Left cardiac atrium (tissue), 4 donors: ENCODE measurements around the gene NUDT15. TPM values are rescaled to one million over a fixed set of nuclear protein-coding genes. Genes with fewer than 3 reads are reported as not detected.
"Not testable (repeated sequence)": the region's sequence is repeated elsewhere in the genome, so short reads cannot be mapped to it uniquely, and the experiment has no call there.

Source experiments
- ATAC-seq, 2 donors: fragments of 200-7000 bp; cut with Tn5 transposase; one replicate each; pipeline ENCODE4 v1.9.1; 2020; ENCODE audit warnings: mild to moderate bottlenecking in 2 of 2, moderate library complexity in 2 of 2
- DNase-seq: peaks from one replicate; pipeline ENCODE4 v3.0.0-alpha.2; 2020
- intact Hi-C, 2 donors: fragments of 100-400 bp; cut with DNase I; formaldehyde crosslinking; loops; one replicate each; pipeline versions ENCODE4 v1.14.1 to v1.15.1; 2022 to 2023
- total RNA-seq, 2 donors: library from RNA; stranded (reverse); fragmentation: NEBNext Ultra II Directional; extraction: Animal tissue kit (Norgen Biotek cat#: 25700); gene quantifications; one replicate each; pipeline ENCODE4 v1.2.1, GENCODE V29; 2021
- donor health status: DM: no; HTN: yes; CAD: no.
- donor health status: DM: no; HTN: yes; CAD: no; lungs with severe emphysema.
- donor health status: DM: yes; HTN: yes; CAD: no.
- donor health status: Dilated cardiomyopathy.

Gene NUDT15
- total RNA-seq, 2 donors from 2014 or later = 9.4 to 10.5 TPM

- intact Hi-C loops = loop anchor here in 1 of 2 donors (5.0 kb wide), 1 partner anchor 729 kb away; no protein-coding TSS in a partner anchor
- no peak for ATAC-seq
- DNase-seq = no peak
These were observed 1.2 kb downstream of the NUDT15 start for GRCh38 chr13:48038761-48039160.

GRCh38 chr13:48040049-48040448 lies 2.5 kb downstream of the NUDT15 start:
- intact Hi-C loops = no loop called here
- DNase-seq (no peak), ATAC-seq (no peak)

- no peak for ATAC-seq
- no peak for DNase-seq
- intact Hi-C loops = no loop called here
These were observed 3.4 kb downstream of the NUDT15 start for GRCh38 chr13:48040896-48041295.

- intact Hi-C loops = no loop called here
- ATAC-seq = no peak
These were observed 5.4 kb downstream of the NUDT15 start for GRCh38 chr13:48042894-48043293.

GRCh38 chr13:48043789-48044503 lies 6.4 kb downstream of the NUDT15 start:
- ATAC-seq (no peak), DNase-seq (no peak)
- intact Hi-C loops = no loop called here

More at GRCh38 chr13:48042894-48043293, 5.4 kb downstream of the NUDT15 start:
- DNase-seq = no peak

- DNase-seq = no peak
- intact Hi-C loops = no loop called here
- ATAC-seq = no peak
These were observed 13.0 kb downstream of the NUDT15 start for GRCh38 chr13:48050550-48050949.

- no peak for DNase-seq
- intact Hi-C loops = no loop called here
- ATAC-seq = no peak
These were observed 17.1 kb downstream of the NUDT15 start for GRCh38 chr13:48054601-48055000.

- ATAC-seq (no peak), DNase-seq (no peak)
- intact Hi-C loops = no loop called here
These were observed 18.2 kb downstream of the NUDT15 start for GRCh38 chr13:48055712-48056111.

- DNase-seq, ATAC-seq, intact Hi-C loops: not testable (repeated sequence)
These were observed 21.0 kb downstream of the NUDT15 start for GRCh38 chr13:48058536-48058935.

- intact Hi-C loops, DNase-seq, ATAC-seq: not testable (repeated sequence)
These were observed 22.4 kb downstream of the NUDT15 start for GRCh38 chr13:48059951-48060350.

- intact Hi-C loops = no loop called here
- ATAC-seq = no peak
- DNase-seq = no peak
These were observed 28.9 kb downstream of the NUDT15 start for GRCh38 chr13:48066310-48066989.

GRCh38 chr13:48068036-48068435 lies 30.5 kb downstream of the NUDT15 start:
- intact Hi-C loops = no loop called here
- ATAC-seq (no peak), DNase-seq (no peak)

- no peak for ATAC-seq
- intact Hi-C loops = no loop called here
These were observed 31.4 kb downstream of the NUDT15 start for GRCh38 chr13:48068952-48069351.

GRCh38 chr13:48069573-48069972 lies 32.0 kb downstream of the NUDT15 start:
- no peak for DNase-seq

More at GRCh38 chr13:48068952-48069351, 31.4 kb downstream of the NUDT15 start:
- DNase-seq = no peak

GRCh38 chr13:48070942-48071341 lies 33.4 kb downstream of the NUDT15 start:
- intact Hi-C loops = no loop called here
- DNase-seq = no peak
- no peak for ATAC-seq

More at GRCh38 chr13:48069573-48069972, 32.0 kb downstream of the NUDT15 start:
- ATAC-seq = no peak
- intact Hi-C loops = no loop called here

GRCh38 chr13:48072304-48072703 lies 34.8 kb downstream of the NUDT15 start:
- intact Hi-C loops = no loop called here
- ATAC-seq = no peak

GRCh38 chr13:48072787-48073186 lies 35.3 kb downstream of the NUDT15 start:
- ATAC-seq (no peak), DNase-seq (no peak)
- intact Hi-C loops = no loop called here

More at GRCh38 chr13:48072304-48072703, 34.8 kb downstream of the NUDT15 start:
- DNase-seq = no peak

- DNase-seq (no peak), ATAC-seq (no peak)
- intact Hi-C loops = no loop called here
These were observed 36.5 kb downstream of the NUDT15 start for GRCh38 chr13:48074006-48074405.

- no peak for DNase-seq
- intact Hi-C loops = no loop called here
- ATAC-seq = no peak
These were observed 40.7 kb downstream of the NUDT15 start for GRCh38 chr13:48078251-48078656.

- intact Hi-C loops = no loop called here
- ATAC-seq = no peak
- DNase-seq = no peak
These were observed 44.2 kb downstream of the NUDT15 start for GRCh38 chr13:48081739-48082138.

GRCh38 chr13:48086272-48086671 lies 48.7 kb downstream of the NUDT15 start:
- intact Hi-C loops = no loop called here
- no peak for DNase-seq
- no peak for ATAC-seq
